HG03558 (cell line): ENCODE data around the gene FAM81A.
"Not testable (repeated sequence)": the region's sequence is repeated elsewhere in the genome, so short reads cannot be mapped to it uniquely, and the experiment has no call there.

Experiments
- ATAC-seq: cut with Tn5 transposase; IDR thresholded peaks from one replicate; pipeline ENCODE4 v1.9.1; 2021; ENCODE audit warnings: moderate number of reproducible peaks; ENCODE audit not compliant: unreplicated experiment; ENCODE audit errors: extremely low read depth

The FAM81A gene

DNA sequence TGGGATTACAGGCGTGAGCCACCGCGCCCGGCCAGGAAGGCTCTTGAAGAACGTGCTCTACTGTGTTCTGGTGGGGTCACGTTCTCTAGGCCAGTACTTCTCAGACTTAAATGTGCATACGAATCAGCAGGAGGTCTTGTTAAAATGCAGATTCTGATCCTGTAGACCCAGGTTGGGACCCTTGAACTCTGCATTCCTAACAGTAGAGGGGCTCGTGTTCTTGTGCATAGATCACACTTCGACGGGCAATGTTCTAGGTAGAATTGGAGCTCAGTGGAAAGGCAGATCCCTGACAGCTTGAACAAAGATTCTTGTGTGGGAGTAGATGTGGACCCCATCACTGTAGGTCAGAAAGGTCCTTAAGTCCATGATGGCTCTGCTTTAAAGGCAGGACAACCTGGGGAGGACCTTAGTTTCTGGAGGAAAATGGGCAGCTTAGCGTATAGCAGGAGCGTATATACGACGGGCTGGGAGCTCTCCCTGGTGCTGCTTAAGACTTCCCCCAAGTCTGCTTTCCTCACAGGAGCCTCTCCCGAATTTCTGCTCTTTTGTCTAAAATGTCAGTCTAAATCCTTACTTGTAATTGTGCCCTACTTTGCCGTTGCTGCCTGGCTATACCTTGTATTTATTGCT lies 16.9 kb upstream of the FAM81A start:
- ATAC-seq, result no peak

- ATAC-seq, result no peak
These were observed 13.4 kb upstream of the FAM81A start for GRCh38 chr15:59424616-59425015.

DNA sequence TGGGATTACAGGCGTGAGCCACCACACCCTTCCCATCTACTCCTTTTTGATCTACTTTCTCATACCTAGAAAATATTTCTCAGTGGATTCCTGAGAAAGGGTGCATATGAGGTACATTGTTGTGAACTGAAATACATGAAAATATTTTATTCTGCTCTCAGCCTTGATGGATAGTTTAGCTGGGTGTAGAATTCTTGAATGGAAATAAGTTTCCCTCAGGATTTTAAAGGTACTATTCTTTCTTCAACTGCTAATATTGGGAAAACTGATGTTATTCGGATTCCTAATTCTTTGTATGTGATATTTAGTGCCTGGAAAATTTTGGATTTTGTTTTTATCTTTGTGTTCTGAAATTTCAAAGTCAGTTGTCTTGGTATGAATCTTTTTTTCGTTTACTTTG lies 9.1 kb upstream of the FAM81A start:
- ATAC-seq, result not testable (repeated sequence)

DNA sequence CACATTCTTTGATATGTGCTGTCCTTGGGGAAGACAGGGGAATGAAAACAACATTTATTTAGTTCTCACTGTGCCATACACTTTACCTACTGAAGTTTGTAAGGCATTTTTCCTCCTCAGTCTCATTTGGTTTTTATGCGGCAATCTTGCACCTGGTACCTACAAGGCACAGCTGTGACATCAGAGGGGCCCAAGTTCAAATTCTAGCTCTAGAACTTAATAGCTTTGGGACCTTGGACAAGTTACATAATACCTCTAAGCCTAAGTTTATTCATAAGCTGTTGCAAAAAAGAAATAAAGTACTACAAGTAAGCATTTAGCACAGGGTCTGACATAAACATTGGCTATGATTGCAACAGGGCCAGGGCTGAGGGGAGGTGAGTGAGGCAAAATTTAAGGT lies 5.6 kb upstream of the FAM81A start:
- no peak for ATAC-seq

DNA sequence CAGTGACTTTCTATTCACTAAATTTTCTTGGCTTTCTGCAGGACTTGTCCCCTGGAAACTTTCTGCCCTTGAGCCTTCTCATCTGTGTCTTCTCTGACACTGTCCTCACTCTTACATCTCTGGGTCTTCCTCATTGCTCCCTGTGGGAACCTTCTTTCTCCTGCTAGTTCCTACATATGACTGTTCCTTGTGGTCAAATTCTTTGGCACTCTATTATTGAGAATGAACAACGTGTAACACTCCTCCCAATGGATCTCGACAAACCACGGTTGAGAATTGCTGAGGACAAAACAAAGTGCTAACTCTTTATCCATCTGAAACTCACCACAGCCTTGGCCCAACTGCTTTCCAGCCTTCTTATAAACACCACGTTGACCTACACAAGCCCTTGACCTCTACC lies 3.5 kb upstream of the FAM81A start:
- no peak for ATAC-seq

DNA sequence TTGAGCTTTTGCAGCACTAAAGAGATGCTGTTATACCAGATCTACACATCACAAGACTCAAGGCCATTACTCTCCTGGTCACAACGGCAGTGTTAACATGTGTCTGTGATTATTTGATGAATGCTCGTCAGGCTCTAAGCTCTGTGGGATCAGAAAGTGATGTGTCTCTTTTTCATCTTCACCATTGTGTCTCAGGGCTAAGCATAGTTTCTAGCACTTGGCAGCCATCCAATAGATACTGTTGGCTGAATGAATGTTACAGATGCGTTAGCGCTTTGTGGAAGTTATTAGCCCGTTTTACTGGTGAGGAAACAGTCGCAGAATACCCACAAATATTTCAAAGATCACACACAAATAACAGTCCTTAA lies 1.2 kb upstream of the FAM81A start:
- ATAC-seq, result no peak

DNA sequence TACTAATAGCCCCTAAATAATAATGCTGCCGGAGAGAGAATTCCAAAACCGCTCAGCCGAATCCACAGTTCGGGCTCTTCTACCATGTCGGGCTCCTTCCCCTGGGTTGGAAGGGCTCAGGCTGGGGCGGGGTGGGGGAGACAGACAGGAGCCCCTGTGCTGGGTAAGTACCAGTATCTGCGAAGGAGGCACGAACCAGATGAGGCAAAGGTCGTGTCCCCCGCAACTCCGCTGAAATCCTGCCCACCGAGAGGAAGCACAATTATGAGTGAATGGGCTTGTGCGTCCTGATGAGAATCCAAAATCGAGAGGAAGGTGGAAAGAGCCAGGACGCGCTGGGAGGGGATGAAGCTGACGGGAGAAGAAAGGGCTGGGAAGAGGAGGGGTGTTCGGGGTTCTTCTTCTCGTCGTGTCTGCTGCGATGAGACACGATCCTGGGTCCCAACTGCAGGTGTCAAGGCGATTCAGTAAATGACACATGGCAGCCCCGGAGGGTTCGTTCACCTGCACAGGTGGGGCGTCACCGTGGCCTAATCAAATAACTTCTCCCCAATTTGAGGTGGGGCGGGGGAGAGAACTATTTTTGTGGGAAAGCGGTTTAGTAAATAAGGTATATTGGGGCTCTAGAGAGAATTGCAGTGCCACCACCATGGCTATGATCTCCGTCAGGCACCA lies 707 bp upstream of the FAM81A start:
- no peak for ATAC-seq

DNA sequence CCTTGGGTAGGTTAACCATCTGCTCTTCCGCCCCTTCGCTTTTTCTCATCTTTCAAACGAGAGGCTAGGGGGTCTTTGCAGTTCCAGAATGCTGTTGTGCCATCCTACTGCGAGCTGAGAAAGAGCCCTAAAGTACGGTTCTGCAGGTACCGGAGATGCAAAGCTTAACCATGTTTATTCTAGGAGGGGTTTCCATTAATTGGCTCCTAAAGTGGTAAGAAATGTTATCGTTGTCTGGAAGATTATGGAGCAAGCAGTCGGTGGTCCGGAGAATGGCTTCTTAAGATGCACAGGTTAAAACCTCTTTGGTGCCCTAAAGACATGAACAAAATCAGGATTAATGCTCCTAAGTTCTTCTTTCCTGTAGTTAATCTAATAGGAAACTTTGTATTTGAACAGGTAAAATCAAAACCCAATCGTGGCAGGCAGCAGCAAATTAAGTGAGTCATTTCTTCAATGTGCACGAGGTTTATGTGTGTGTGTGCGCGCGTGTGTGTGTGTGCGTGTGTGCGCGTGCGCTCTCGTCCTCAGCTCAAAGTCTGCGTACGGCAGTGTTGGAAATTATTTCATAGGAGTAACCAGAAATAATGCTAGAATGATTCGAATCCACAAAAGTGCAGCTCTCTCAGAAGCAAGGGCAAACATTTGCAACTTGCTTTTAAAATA lies 772 bp downstream of the FAM81A start:
- no peak for ATAC-seq

DNA sequence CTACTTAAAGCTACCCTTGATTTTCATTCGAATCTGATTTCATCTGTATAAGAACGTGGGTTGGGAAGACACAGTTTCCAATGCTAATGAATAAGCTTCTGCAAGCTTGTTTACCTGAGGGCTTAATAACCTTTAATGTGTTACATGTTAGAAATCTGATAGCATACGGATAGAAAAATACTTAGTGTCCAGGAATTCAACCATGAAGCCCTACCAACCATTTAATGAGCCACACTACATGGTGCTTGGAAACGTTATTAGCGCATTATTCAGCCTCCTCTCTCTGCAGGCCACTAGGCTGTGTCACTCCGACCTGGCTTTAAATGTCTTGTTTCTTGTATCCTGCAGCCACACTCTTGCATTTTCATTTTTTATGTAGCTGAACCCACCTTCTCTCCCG lies 1.6 kb downstream of the FAM81A start:
- ATAC-seq, result no peak

DNA sequence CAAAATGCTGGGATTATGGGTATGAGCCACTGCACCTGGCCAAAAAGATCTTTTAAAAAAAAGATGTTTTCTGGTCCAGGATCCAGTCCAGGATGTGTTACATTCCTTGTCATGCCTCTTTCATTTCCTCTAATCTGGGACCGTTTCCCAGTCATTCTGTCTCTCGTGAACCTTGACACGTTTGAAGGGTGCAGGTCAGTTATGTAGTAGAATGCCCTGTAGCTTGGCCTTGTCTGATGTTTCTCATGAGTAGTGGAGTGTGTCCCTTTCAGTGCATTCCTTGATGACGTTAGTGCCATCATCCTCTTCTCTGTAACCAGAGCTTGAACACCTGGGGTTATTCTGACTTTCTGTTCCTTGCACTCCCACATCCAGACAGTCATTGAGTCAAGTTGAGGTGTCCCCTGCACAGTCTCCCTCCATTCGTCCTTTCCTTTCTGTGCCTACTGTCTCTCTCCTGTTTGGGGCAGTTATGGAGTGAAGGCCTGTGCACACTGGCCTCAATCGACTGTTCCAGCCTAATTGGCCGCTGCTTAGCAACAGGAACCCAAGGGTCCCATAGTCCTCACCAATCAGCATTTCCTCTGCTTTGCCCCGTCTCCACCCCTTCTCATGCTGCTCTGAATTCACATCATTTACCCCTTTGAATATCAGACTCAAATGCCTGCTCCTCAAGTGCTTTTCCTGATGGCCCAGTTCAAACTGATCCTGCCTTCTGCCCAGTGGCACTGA lies 5.5 kb downstream of the FAM81A start:
- no peak for ATAC-seq

DNA sequence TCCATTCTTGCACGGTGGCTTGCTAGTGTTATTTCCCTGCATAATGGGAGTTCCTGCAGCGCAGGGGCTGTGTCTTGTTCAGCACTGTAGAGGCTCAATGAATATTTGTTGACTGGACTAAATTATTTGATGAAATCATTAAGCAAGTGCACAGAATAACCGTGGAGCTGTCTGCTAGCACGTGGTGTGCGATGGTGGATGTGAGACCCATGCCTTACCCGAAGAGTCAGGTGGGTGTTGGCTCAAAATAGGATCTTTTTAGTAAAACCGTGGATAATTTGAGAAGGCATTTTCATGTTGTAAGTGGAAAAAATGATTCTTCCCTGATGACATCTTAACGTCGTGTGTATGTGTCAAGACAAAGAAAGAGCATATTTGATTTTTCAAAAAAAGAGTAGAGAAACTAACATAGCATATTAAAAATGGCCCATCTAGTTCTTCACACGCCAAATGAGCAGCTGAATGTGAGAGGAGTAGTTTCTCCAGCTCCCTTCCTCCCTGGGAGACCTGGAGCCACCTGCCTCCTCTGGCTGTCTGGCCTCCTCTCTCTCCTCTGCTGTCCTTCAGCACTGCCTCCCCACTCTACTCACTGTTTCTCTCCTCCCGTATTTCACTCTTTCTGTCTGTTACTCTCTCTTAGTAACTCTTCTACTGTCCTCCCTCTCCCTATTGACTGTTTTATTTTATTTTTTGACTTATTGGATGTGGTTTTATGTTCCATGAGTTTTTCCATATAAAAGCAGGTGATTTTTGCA lies 6.3 kb downstream of the FAM81A start:
- ATAC-seq, result no peak

DNA sequence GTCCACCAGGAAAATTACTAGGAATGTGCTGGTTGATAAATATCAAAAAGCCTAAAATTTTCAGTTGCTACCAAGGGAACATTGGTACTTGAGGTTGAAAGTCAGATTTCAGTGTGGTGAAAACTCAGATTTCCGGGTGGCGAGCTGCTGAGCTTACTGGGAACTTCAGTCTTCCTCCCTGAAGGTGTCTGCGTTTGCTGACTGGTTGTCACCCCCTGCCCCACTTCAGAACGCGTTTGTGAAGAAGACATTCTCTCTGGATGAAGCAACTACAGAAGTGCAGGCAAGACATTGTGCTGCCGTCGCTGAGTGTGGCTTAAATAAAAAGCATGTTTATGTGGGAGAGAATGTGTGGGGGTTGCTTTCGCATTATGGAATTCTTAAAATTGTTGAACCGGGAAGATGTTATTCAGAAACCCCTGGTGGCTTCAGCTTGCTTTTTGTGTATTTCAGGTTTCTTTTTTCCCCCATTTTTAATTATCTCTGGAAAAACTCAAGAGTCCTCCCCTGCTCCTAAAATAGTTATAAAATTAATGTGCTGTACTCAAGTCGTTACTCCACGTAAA lies 7.1 kb downstream of the FAM81A start:
- no peak for ATAC-seq

GRCh38 chr15:59446232-59446957 lies 8.4 kb downstream of the FAM81A start:
- ATAC-seq, result no peak

GRCh38 chr15:59447367-59447766 lies 9.4 kb downstream of the FAM81A start:
- no peak for ATAC-seq

DNA sequence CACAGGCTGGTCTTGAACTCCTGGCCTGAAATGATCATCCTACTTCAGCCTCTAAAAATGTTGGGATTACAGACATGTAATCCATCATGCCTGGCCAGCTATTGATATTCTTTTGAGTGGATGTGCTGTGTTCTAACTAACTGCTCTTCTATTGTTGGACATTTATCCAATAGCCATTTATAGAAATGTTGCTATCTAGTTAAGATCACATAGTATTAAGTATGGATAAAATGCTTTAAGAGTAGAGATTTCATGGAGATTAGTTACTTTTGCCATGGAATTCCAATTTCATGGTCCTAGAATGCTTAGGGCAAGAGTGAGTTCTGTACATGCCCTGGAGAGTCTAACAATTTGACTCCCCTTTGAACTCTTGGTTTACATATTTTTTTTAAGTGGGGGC lies 10.9 kb downstream of the FAM81A start:
- ATAC-seq, result no peak

GRCh38 chr15:59453474-59454215 lies 15.7 kb downstream of the FAM81A start:
- ATAC-seq, result no peak

- no peak for ATAC-seq
These were observed 18.1 kb downstream of the FAM81A start for GRCh38 chr15:59456114-59456513.

- ATAC-seq, result no peak
These were observed 19.1 kb downstream of the FAM81A start for GRCh38 chr15:59457103-59457502.

GRCh38 chr15:59461521-59461920 lies 23.5 kb downstream of the FAM81A start:
- ATAC-seq, result no peak
